Measurements from ENCODE around the gene ZNF775.

Gene ZNF775

DNA sequence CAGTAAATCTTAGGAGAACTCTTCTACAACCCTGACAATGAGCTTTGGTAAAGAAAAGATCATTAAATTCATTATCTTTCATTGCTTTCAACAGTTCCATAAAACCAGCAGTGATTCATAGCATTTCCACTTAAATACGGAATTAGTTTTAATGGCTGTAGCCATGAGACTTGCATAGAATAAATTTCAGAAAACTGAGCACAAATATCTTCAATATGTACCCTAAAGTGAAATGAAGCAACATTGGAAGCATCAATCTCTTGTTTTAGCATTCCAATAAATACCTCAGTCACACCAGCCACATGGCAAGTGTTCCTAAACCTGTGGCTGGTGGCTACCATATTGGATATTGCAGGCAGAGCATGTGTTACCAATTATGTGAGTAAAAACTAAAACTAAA is 34.1 kb upstream of the ZNF775 start:
- no peak for DNase-seq (ENCODE audit: low read depth)
- H3K4me3 ChIP-seq (replicated peaks; ENCODE audit: low read depth, low read length), result no peak overlapping the region
- TF ChIP-seq, protein P1, sequence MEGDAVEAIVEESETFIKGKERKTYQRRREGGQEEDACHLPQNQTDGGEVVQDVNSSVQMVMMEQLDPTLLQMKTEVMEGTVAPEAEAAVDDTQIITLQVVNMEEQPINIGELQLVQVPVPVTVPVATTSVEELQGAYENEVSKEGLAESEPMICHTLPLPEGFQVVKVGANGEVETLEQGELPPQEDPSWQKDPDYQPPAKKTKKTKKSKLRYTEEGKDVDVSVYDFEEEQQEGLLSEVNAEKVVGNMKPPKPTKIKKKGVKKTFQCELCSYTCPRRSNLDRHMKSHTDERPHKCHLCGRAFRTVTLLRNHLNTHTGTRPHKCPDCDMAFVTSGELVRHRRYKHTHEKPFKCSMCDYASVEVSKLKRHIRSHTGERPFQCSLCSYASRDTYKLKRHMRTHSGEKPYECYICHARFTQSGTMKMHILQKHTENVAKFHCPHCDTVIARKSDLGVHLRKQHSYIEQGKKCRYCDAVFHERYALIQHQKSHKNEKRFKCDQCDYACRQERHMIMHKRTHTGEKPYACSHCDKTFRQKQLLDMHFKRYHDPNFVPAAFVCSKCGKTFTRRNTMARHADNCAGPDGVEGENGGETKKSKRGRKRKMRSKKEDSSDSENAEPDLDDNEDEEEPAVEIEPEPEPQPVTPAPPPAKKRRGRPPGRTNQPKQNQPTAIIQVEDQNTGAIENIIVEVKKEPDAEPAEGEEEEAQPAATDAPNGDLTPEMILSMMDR (IDR thresholded peaks at IDR 0.05; ENCODE audit: low read length, missing control alignments), result no peak

DNA sequence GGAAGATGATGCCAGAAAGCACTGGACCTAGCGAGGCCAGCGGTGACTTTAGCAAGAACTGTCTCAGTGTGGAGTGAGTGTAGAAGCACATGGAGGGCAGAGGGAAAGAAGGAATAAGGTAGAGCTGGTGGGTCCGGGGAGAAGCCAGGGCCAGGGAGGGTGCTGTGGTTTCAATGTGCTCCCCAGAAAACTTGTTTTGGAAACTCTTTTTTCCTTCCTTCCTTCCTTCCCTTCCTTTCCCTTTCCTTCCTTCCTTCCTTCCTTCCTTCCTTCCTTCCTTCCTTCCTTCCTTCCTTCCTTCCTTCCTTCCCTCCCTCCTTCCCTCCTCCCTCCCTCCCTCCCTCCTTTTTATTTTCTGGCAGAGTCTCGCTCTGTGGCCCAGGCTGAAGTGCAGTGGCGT is 32.2 kb upstream of the ZNF775 start:
- TF ChIP-seq, protein P1 (IDR thresholded peaks at IDR 0.05; ENCODE audit: low read length, missing control alignments), result no peak
- no peak for DNase-seq (ENCODE audit: low read depth)
- H3K4me3 ChIP-seq (replicated peaks; ENCODE audit: low read depth, low read length), result no peak overlapping the region

DNA sequence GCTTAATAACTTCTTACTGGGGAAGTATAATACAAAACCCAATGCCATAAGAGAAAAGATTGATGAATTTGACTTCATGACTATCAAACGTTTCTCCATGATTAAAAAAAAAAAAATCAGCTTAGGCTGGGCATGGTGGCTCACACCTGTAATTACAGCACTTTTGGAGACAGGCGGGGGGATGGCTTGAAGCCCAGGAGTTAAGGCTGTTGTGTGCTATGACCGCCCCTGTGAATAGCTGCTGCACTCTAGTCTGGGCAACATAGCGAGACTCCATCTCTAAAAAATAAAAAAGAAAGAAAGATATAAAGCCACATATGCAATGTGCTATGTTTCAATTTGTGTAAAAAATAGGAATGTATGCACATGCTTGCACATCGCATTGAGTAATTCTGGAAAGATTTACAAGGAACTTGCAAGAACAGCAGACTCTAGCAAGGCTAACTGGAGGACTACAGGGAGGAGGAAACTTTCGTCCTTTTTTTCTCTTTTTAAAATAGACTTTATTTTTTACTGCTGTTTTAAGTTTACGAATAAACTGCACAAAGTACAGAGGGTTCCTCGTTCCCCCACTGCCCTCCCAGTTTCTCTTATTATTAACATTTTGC is 27.4 kb upstream of the ZNF775 start:
- TF ChIP-seq, protein P1 (IDR thresholded peaks at IDR 0.05; ENCODE audit: low read length, missing control alignments), result no peak
- DNase-seq (ENCODE audit: low read depth), result peak; percentile 18
- H3K4me3 ChIP-seq (replicated peaks; ENCODE audit: low read depth, low read length), result no peak overlapping the region

DNA sequence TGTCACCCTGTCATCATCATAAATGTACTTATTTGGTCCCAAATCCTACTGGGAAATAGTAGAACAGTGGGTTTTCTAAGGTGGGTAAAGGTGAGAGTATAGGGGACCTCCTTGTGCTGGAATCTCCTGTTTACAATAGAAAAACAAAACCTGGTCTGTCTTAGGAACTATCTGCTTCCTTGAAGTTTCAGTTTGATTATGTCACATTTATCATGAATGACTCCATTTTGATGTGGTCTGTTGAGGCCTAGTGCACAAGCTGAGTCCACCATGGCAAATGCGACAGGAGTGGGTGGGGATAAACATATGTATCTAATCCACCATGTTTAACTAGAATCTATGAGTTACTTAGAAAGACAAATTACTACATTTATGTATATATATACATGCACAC is 23.5 kb upstream of the ZNF775 start:
- TF ChIP-seq, protein P1 (IDR thresholded peaks at IDR 0.05; ENCODE audit: low read length, missing control alignments), result no peak
- H3K4me3 ChIP-seq (replicated peaks; ENCODE audit: low read depth, low read length), result no peak overlapping the region
- DNase-seq (ENCODE audit: low read depth), result no peak

DNA sequence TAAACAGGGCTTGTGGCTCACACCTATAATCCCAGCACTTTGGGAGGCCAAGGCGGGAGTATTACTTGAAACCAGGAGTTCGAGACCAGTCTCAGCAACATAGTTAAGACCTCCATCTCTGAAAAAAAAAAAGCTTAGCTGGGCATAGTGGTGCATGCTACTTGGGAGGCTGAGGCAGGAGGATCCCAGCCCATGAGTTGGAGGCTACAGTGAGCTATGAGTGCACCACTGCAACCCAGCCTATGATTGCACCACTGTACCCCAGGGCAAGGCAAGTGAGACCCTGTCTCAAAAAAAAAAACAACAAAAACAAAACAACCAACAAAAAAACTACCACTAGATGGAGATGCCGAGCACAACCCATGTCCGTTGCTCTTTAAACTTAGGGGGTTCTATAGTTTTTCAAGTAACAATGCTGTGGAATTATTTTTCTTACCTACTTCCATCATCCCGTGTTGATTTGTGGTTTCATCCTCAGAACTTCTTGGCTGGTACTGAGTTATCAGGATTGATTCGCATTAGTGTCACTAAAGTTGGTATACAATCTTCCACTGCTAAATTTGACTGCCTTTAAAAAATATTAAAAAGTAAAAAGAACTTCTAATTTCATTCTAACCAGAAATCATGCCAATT is 22.7 kb upstream of the ZNF775 start:
- no peak overlapping the region for H3K4me3 ChIP-seq (replicated peaks; ENCODE audit: low read depth, low read length)
- TF ChIP-seq, protein P1 (IDR thresholded peaks at IDR 0.05; ENCODE audit: low read length, missing control alignments), result peak; percentile 74
- DNase-seq (ENCODE audit: low read depth), result peak; percentile 63

DNA sequence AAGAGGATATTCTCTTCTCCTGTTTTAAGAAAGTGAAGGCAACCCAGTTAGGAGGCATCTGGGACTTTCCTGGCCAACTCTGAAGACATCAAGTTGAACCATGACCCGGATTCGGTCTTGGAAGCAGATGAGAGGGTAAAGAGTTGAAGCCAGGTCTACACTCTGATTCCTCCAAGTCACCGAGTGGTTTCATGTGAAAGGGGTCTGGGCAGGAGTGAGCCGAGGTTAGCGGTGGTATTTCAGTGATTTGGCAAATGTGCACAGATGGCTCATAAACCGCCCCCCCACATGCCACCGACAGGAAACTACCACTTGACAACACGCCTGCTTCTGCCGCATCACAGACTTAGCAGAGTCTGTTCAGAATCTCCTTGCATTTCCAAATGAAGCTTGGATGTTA is 21.9 kb upstream of the ZNF775 start:
- TF ChIP-seq, protein P1 (IDR thresholded peaks at IDR 0.05; ENCODE audit: low read length, missing control alignments), result no peak
- no peak overlapping the region for H3K4me3 ChIP-seq (replicated peaks; ENCODE audit: low read depth, low read length)
- no peak for DNase-seq (ENCODE audit: low read depth)
